Fibroblast of lung (primary cell): ENCODE data around the gene PRAMEF13. TPM values are rescaled to one million over a fixed set of nuclear protein-coding genes. Genes with fewer than 3 reads are reported as not detected.
"Not testable (repeated sequence)": the region's sequence is repeated elsewhere in the genome, so short reads cannot be mapped to it uniquely, and the experiment has no call there.

ENCODE experiments used
- DNase-seq, 2 donors: peaks; one replicate each; pipeline versions ENCODE4 v3.0.0 to v3.0.0-alpha.2; 2010; ENCODE audit warnings: low read depth in 2 of 2
- H2AFZ ChIP-seq: 2 replicates; pipeline ENCODE4 v1.5.1; 2012; ENCODE audit warnings: low read length, control low read depth, inconsistent platforms
- H3K27ac ChIP-seq: 2 replicates; pipeline ENCODE4 v1.5.1; 2011; ENCODE audit warnings: low read length, control low read depth; ENCODE audit not compliant: insufficient read depth
- H3K27me3 ChIP-seq: 2 replicates; pipeline ENCODE4 v1.5.1; 2011; ENCODE audit warnings: mild to moderate bottlenecking, low read length; ENCODE audit not compliant: control insufficient read depth, insufficient read depth
- H3K36me3 ChIP-seq: 2 replicates; pipeline ENCODE4 v1.5.1; 2011; ENCODE audit warnings: low read length; ENCODE audit not compliant: control insufficient read depth, insufficient read depth
- H3K4me1 ChIP-seq: 2 replicates; pipeline ENCODE4 v1.5.1; 2011; ENCODE audit warnings: low read length; ENCODE audit not compliant: control insufficient read depth, insufficient read depth; ENCODE audit errors: extremely low read depth
- H3K4me2 ChIP-seq: 2 replicates; pipeline ENCODE4 v1.5.1; 2011; ENCODE audit warnings: low read length, control low read depth; ENCODE audit not compliant: insufficient read depth; ENCODE audit errors: extremely low read depth
- H3K4me3 ChIP-seq, 4 experiments: fragments of 200-600 bp in 1 of 4; sonication (generic) in 1 of 4; replicated peaks in 1 of 4; 2 replicates each; pipeline ENCODE4 v1.5.1; 2011 to 2016; ENCODE audit warnings: low read length in 4 of 4, low read depth in 3 of 4, mild to moderate bottlenecking in 3 of 4, control low read depth in 2 of 4, inconsistent platforms in 1 of 4, mixed read lengths in 1 of 4; ENCODE audit not compliant: insufficient read depth in 1 of 4; ENCODE audit errors: control extremely low read depth in 1 of 4
- H3K79me2 ChIP-seq: 2 replicates; pipeline ENCODE4 v1.5.1; 2012; ENCODE audit warnings: mild to moderate bottlenecking, low read length, inconsistent platforms; ENCODE audit not compliant: control insufficient read depth, insufficient read depth
- H3K9ac ChIP-seq: 2 replicates; pipeline ENCODE4 v1.5.1; 2011; ENCODE audit warnings: mild to moderate bottlenecking, low read length, control low read depth; ENCODE audit not compliant: insufficient read depth
- H3K9me3 ChIP-seq: 2 replicates; pipeline ENCODE4 v1.5.1; 2012; ENCODE audit warnings: low read depth, low read length; ENCODE audit not compliant: control insufficient read depth, insufficient read depth
- H4K20me1 ChIP-seq: 2 replicates; pipeline ENCODE4 v1.5.1; 2011; ENCODE audit warnings: low read length; ENCODE audit not compliant: control insufficient read depth, insufficient read depth; ENCODE audit errors: extremely low read depth
- polyA plus RNA-seq, 2 donors: library from polyadenylated mRNA; depleted of rRNA in 1 of 2; stranded (reverse) in 1 of 2; unstranded in 1 of 2; fragments of >200 nt; gene quantifications; 2 replicates each; pipeline ENCODE4 v1.2.1, GENCODE V29; 2011 to 2012; ENCODE audit warnings: missing spikeins in 1 of 2
- total RNA-seq: library from RNA; depleted of rRNA; stranded (reverse); fragments of >200 nt; gene quantifications from 2 replicates; pipeline ENCODE4 v1.2.1, GENCODE V29; 2014

PRAMEF13 gene
- total and polyA plus RNA-seq, 2 donors (not counting 1 experiment from before 2014, with no cell fraction given): not detected

GRCh38 chr1:13219203-13219602 lies 18.0 kb upstream of the PRAMEF13 start:
- not testable (repeated sequence) for H3K9me3 ChIP-seq, H3K27ac ChIP-seq, DNase-seq, H3K4me3 ChIP-seq, H3K79me2 ChIP-seq, H3K27me3 ChIP-seq, H3K9ac ChIP-seq, H3K4me2 ChIP-seq, H4K20me1 ChIP-seq, H3K4me1 ChIP-seq, H2AFZ ChIP-seq, H3K36me3 ChIP-seq

GRCh38 chr1:13216619-13217018 lies 15.4 kb upstream of the PRAMEF13 start:
- H3K79me2 ChIP-seq, H4K20me1 ChIP-seq, H3K4me3 ChIP-seq, H3K4me2 ChIP-seq, H3K27me3 ChIP-seq, H3K27ac ChIP-seq, H3K9me3 ChIP-seq, H3K4me1 ChIP-seq, DNase-seq, H2AFZ ChIP-seq, H3K36me3 ChIP-seq, H3K9ac ChIP-seq: not testable (repeated sequence)

GRCh38 chr1:13208712-13209111 lies 7.5 kb upstream of the PRAMEF13 start:
- not testable (repeated sequence) for H3K4me3 ChIP-seq, H3K79me2 ChIP-seq, H2AFZ ChIP-seq, DNase-seq, H3K4me1 ChIP-seq, H3K9ac ChIP-seq, H3K4me2 ChIP-seq, H3K36me3 ChIP-seq, H3K27ac ChIP-seq, H3K9me3 ChIP-seq, H3K27me3 ChIP-seq, H4K20me1 ChIP-seq

- H3K4me3 ChIP-seq, H3K9ac ChIP-seq, H4K20me1 ChIP-seq, H3K36me3 ChIP-seq, H3K79me2 ChIP-seq, H3K4me2 ChIP-seq, H3K27ac ChIP-seq, H3K27me3 ChIP-seq, H2AFZ ChIP-seq, H3K4me1 ChIP-seq, H3K9me3 ChIP-seq: not testable (repeated sequence)
- peak in 1 of 2 donors; percentile 0 for DNase-seq
Measured at GRCh38 chr1:13171548-13171947, 29.7 kb downstream of the PRAMEF13 start, which contains the start of gene PRAMEF9. TSS of gene PRAMEF9 (plus strand) at chr1:13171848. CDS start at chr1:13175281, 3,433 bp downstream.

GRCh38 chr1:13165531-13165930 lies 35.7 kb downstream of the PRAMEF13 start, which contains the start of gene HNRNPCL4:
TSS of gene HNRNPCL4 (minus strand) at chr1:13165631. CDS start at chr1:13165467, 164 bp downstream.
- H3K27ac ChIP-seq, H3K4me3 ChIP-seq, H3K4me1 ChIP-seq, H4K20me1 ChIP-seq, H3K9ac ChIP-seq, H3K4me2 ChIP-seq, DNase-seq, H3K36me3 ChIP-seq, H3K9me3 ChIP-seq, H3K27me3 ChIP-seq, H2AFZ ChIP-seq, H3K79me2 ChIP-seq: not testable (repeated sequence)

GRCh38 chr1:13155909-13156308 lies 45.3 kb downstream of the PRAMEF13 start, which contains the start of gene PRAMEF26:
TSS of gene PRAMEF26 (minus strand) at chr1:13156009. CDS start at chr1:13153095, 2,914 bp downstream.
- not testable (repeated sequence) for H3K4me3 ChIP-seq, H3K79me2 ChIP-seq, H3K27me3 ChIP-seq, H3K4me2 ChIP-seq, H3K4me1 ChIP-seq, H4K20me1 ChIP-seq, H3K27ac ChIP-seq, H3K9me3 ChIP-seq, H3K36me3 ChIP-seq, H2AFZ ChIP-seq, H3K9ac ChIP-seq, DNase-seq
